Kidney (tissue), 14 donors: Measurements from ENCODE around the gene TGFB2. TPM values are rescaled to one million over a fixed set of nuclear protein-coding genes. Genes with fewer than 3 reads are reported as not detected.

Experiments used
- DNase-seq, 5 donors: peaks; one replicate each; pipeline ENCODE4 v3.0.0-alpha.2; 2013 to 2020
- FAIRE-seq: peaks from 2 replicates; lab custom pipeline; 2012; peaks lifted over from hg19 to GRCh38; lab: Jason Lieb, UNC
- H3K27ac ChIP-seq, 2 donors: one replicate each; pipeline ENCODE4 v1.7.0; 2013; ENCODE audit warnings: low read depth in 2 of 2, low read length in 2 of 2, inconsistent platforms in 1 of 2
- H3K27me3 ChIP-seq: one replicate; pipeline ENCODE4 v1.7.1; 2013; ENCODE audit warnings: low read length, inconsistent platforms; ENCODE audit not compliant: control insufficient read depth, insufficient read depth
- H3K36me3 ChIP-seq, 3 donors: one replicate each; pipeline versions ENCODE4 v1.7.0 to v1.7.1; 2013; ENCODE audit warnings: low read length in 3 of 3, control low read depth in 1 of 3, inconsistent platforms in 1 of 3; ENCODE audit not compliant: insufficient read depth in 3 of 3, control insufficient read depth in 2 of 3
- H3K4me1 ChIP-seq, 3 donors: one replicate each; pipeline versions ENCODE4 v1.7.0 to v1.7.1; 2013; ENCODE audit warnings: low read length in 3 of 3, inconsistent platforms in 1 of 3, low read depth in 1 of 3; ENCODE audit not compliant: control insufficient read depth in 2 of 3, insufficient read depth in 2 of 3
- H3K4me3 ChIP-seq, 3 donors: one replicate each; pipeline versions ENCODE4 v1.7.0 to v1.8.1; 2013; ENCODE audit warnings: low read length in 3 of 3, control low read depth in 1 of 3, inconsistent platforms in 1 of 3
- H3K9ac ChIP-seq, 3 donors: one replicate each; pipeline versions ENCODE4 v1.7.0 to v1.7.1; 2013; ENCODE audit warnings: low read length in 3 of 3, control low read depth in 1 of 3, inconsistent platforms in 1 of 3
- H3K9me3 ChIP-seq, 3 donors: one replicate each; pipeline versions ENCODE4 v1.7.0 to v1.7.1; 2013; ENCODE audit warnings: low read length in 3 of 3, control low read depth in 1 of 3, inconsistent platforms in 1 of 3; ENCODE audit not compliant: control insufficient read depth in 2 of 3, insufficient read depth in 1 of 3
- intact Hi-C: fragments of 100-400 bp; cut with DNase I; formaldehyde crosslinking; loops from one replicate; pipeline ENCODE4 v1.11.1; 2022
- polyA plus RNA-seq: library from polyadenylated mRNA; stranded (reverse); fragments of 350-450 nt; fragmentation: Illumina TruSeq; extraction: RNeasy Lipid Tissue Mini Kit (QIAGEN cat#74804); gene quantifications from one replicate; pipeline ENCODE4 v1.2.3, GENCODE V29; 2014; ENCODE audit warnings: low read depth, low replicate concordance; ENCODE audit not compliant: insufficient read depth
- total RNA-seq: library from RNA; stranded (reverse); fragmentation: NEBNext Ultra II Directional; extraction: Animal tissue kit (Norgen Biotek cat#: 25700); gene quantifications from one replicate; pipeline ENCODE4 v1.2.1, GENCODE V29; 2021
- TF ChIP-seq, protein P1 (sequence below): IDR thresholded peaks from 3 replicates; pipeline ENCODE4 v1.5.1; 2012; ENCODE audit warnings: mild to moderate bottlenecking, moderate library complexity, borderline replicate concordance; ENCODE audit not compliant: insufficient read depth; ENCODE audit errors: extremely low read depth
- donor health status: control.
- donor health status: control.
- donor health status: control.
- donor health status: control.
- donor health status: control.
- donor health status: DM: yes; HTN: yes; CAD: no.
- donor health status: Normal renal cell carcinoma (clear cell type).

The TGFB2 gene
- total and polyA plus RNA-seq, 2 donors from 2014 or later: 1.4 to 12.2 TPM

DNA sequence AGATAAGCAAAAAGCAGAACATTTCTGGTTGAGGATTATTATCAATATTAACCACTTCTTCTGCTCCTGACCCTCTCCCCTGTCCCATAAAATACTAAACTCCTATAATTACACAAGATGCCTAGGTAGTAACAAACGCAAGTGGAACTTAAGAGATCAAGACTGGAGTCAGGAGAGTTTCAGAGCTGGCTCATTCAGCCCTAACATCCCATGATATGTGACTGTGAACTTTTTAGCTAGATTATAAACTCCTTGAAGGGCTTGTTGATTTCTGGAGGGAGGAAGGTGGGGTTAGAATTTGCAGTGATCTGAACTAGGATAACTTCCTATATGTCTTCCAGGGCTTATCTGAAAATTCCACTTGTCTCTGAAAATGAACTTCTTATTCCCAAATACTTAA, 130.6 kb downstream of the TGFB2 start:
- H3K36me3 ChIP-seq: no peaks in the 10 kb centered on the region
- no peak overlapping the region for H3K27ac ChIP-seq
- H3K4me3 ChIP-seq: no peak overlapping the region
- intact Hi-C loops: no loop called here
- no peak for FAIRE-seq
- DNase-seq: no peak
- H3K4me1 ChIP-seq: peaks cover 0 to 3% (median 0%) of the 10 kb centered on the region in 3 donors
- no peaks in the 10 kb centered on the region for H3K27me3 ChIP-seq
- H3K9ac ChIP-seq: no peak overlapping the region
- H3K9me3 ChIP-seq: no peaks in the 10 kb centered on the region
- TF ChIP-seq, protein P1, sequence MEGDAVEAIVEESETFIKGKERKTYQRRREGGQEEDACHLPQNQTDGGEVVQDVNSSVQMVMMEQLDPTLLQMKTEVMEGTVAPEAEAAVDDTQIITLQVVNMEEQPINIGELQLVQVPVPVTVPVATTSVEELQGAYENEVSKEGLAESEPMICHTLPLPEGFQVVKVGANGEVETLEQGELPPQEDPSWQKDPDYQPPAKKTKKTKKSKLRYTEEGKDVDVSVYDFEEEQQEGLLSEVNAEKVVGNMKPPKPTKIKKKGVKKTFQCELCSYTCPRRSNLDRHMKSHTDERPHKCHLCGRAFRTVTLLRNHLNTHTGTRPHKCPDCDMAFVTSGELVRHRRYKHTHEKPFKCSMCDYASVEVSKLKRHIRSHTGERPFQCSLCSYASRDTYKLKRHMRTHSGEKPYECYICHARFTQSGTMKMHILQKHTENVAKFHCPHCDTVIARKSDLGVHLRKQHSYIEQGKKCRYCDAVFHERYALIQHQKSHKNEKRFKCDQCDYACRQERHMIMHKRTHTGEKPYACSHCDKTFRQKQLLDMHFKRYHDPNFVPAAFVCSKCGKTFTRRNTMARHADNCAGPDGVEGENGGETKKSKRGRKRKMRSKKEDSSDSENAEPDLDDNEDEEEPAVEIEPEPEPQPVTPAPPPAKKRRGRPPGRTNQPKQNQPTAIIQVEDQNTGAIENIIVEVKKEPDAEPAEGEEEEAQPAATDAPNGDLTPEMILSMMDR: no peak

DNA sequence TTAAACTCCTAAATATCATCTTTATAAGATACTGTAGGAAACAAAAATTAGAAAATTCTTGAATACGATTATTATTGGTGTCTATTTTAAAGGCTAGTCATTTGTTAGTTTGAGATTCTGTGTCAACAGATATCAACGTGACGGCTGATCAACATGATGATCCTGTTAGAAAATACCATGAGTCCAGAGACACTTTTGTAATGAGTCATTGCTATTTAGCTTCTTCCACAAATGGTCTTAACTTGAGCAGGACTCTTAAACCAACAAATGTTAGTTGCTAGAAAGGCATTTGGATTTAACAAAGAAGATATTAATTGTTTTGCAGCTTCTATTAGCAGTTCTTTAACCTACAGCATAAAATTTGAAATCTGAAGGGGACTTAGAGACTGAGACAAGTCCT, 131.2 kb downstream of the TGFB2 start:
- no peak overlapping the region for H3K4me3 ChIP-seq
- H3K36me3 ChIP-seq: no peaks in the 10 kb centered on the region
- DNase-seq (no peak), FAIRE-seq (no peak)
- intact Hi-C loops: no loop called here
- peaks cover 0 to 3% (median 0%) of the 10 kb centered on the region in 3 donors for H3K4me1 ChIP-seq
- no peak overlapping the region for H3K27ac ChIP-seq
- no peaks in the 10 kb centered on the region for H3K27me3 ChIP-seq
- no peaks in the 10 kb centered on the region for H3K9me3 ChIP-seq
- TF ChIP-seq, protein P1: no peak
- no peak overlapping the region for H3K9ac ChIP-seq

DNA sequence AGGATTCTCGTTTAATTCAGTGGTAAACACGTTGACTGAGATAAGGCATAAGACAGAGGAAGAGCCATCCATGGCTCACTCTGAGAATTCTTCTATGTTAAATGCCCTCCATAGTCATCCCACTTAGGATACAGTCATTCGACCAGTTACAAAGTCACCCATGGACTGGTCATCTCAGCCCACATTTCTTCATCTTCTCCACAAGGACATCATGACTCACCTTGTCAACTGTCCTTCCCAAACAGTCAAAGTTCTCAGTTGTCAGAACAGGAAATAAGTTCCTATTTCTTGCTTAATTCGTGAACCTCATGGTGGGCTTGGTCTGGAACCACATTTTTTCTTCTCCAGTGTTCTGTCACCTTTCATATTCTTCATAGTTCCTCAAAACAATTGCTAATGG, 133.2 kb downstream of the TGFB2 start:
- DNase-seq (no peak), FAIRE-seq (no peak)
- Histone ChIP-seq H3K9me3 (no peaks in the 10 kb centered on the region), H3K4me1 (peaks cover 0 to 3% (median 0%) of the 10 kb centered on the region in 3 donors), H3K36me3 (no peaks in the 10 kb centered on the region), H3K27ac (no peak overlapping the region), H3K9ac (no peak overlapping the region), H3K4me3 (no peak overlapping the region), H3K27me3 (no peaks in the 10 kb centered on the region)
- intact Hi-C loops: no loop called here
- TF ChIP-seq, protein P1: no peak
